HepG2 (cell line): ENCODE measurements around the gene LYRM4. TPM values are rescaled to one million over a fixed set of nuclear protein-coding genes. Genes with fewer than 3 reads are reported as not detected.

ENCODE experiments used
- AKNA ChIP-seq: sonication (generic); formaldehyde crosslinking; IDR thresholded peaks from 2 replicates; pipeline ENCODE4 v1.4.0; 2020; ENCODE audit warnings: missing genetic modification reagents, borderline replicate concordance
- ARNTL ChIP-seq: sonication (generic); formaldehyde crosslinking; IDR thresholded peaks from 2 replicates; pipeline ENCODE4 v1.4.0; 2020; ENCODE audit warnings: mild to moderate bottlenecking, missing genetic modification reagents
- KLF15 ChIP-seq: sonication (generic); formaldehyde crosslinking; IDR thresholded peaks from 2 replicates; pipeline ENCODE4 v1.8.1; 2023; ENCODE audit warnings: borderline replicate concordance, mild to moderate bottlenecking, inconsistent platforms, missing genetic modification reagents, mixed read lengths
- ZFYVE20 ChIP-seq: sonication (generic); formaldehyde crosslinking; IDR thresholded peaks from 2 replicates; pipeline ENCODE4 v1.8.0; 2023; ENCODE audit warnings: low read depth, mild to moderate bottlenecking, moderate library complexity, missing genetic modification reagents, borderline replicate concordance
- ZNF264 ChIP-seq: sonication (generic); formaldehyde crosslinking; IDR thresholded peaks from 2 replicates; pipeline ENCODE4 v1.4.0; 2020; ENCODE audit warnings: missing genetic modification reagents
- ZNF274 ChIP-seq: sonication (generic); formaldehyde crosslinking; IDR thresholded peaks from 2 replicates; pipeline ENCODE4 v1.5.1; 2020; ENCODE audit warnings: mild to moderate bottlenecking, missing genetic modification reagents
- ZNF275 ChIP-seq: sonication (generic); formaldehyde crosslinking; IDR thresholded peaks from 2 replicates; pipeline ENCODE4 v1.8.0; 2022; ENCODE audit warnings: missing genetic modification reagents, mild to moderate bottlenecking, inconsistent platforms, borderline replicate concordance
- ZNF407 ChIP-seq: sonication (generic); formaldehyde crosslinking; IDR thresholded peaks from one replicate; pipeline ENCODE4 v1.5.1; 2020; ENCODE audit warnings: mild to moderate bottlenecking, missing genetic modification reagents; ENCODE audit errors: not compliant biosample characterization
- ZNF431 ChIP-seq: sonication (generic); formaldehyde crosslinking; IDR thresholded peaks from 2 replicates; pipeline ENCODE4 v1.9.0; 2022; ENCODE audit warnings: missing genetic modification reagents, low read depth, mild to moderate bottlenecking, borderline replicate concordance
- ZNF652 ChIP-seq: IDR thresholded peaks from 2 replicates; pipeline ENCODE4 v1.6.1; 2016; ENCODE audit warnings: low read depth, borderline replicate concordance
- polyA plus RNA-seq, 8 experiments: library from polyadenylated mRNA; depleted of rRNA in 3 of 8; stranded (reverse) in 7 of 8; unstranded in 1 of 8; fragments of >200 nt; fragmentation: Illumina TruSeq in 4 of 8; extraction: Trizol in 4 of 8; gene quantifications; 2 replicates each; pipeline versions ENCODE4 v1.2.1 to v1.2.3, GENCODE V29; 2011 to 2016; ENCODE audit warnings: low read depth in 4 of 8, missing spikeins in 1 of 8, mixed read lengths in 1 of 8; ENCODE audit not compliant: insufficient read depth in 1 of 8
- total RNA-seq, 5 experiments: library from RNA; depleted of rRNA; stranded (reverse); fragments of >200 nt; fragmentation: Illumina TruSeq; extraction: Trizol; gene quantifications; 2 replicates each; pipeline ENCODE4 v1.2.3, GENCODE V29; 2016; ENCODE audit warnings: low read depth in 1 of 5

LYRM4 gene
- total and polyA plus RNA-seq, 2 of the 13 experiments (the other 11 are each of a cell fraction or from before 2014, with no cell fraction given): 64.6 to 67.5 TPM

GRCh38 chr6:5260661-5261544, at the start of gene LYRM4, which contains the start of gene FARS2 (continued):
- TF ChIP-seq ZNF275 (CRISPR knock-in tag): peak; percentile 76
- TF ChIP-seq KLF15 (CRISPR knock-in tag): peak; percentile 42; the same call in 1 of the 2 replicates
- TF ChIP-seq ZFYVE20 (CRISPR knock-in tag): no peak
- TF ChIP-seq ZNF274: peak; percentile 64; the same call in 1 of the 2 replicates
- TF ChIP-seq ZNF431 (CRISPR knock-in tag): peak; percentile 6; the same call in 1 of the 2 replicates
- 0 out of 2 replicates have a peak, but pooled peaks have one; percentile 2 for TF ChIP-seq ZNF652 (CRISPR knock-in tag)
- 0 out of 2 replicates have a peak, but pooled peaks have one; percentile 26 for TF ChIP-seq ARNTL (CRISPR knock-in tag)
- TF ChIP-seq ZNF264 (CRISPR knock-in tag): 0 out of 2 replicates have a peak, but pooled peaks have one; percentile 18
- TF ChIP-seq AKNA: 0 out of 2 replicates have a peak, but pooled peaks have one; percentile 36
- no peak for TF ChIP-seq ZNF407 (CRISPR knock-in tag)
